GM10266 (cell line): Measurements from ENCODE around the gene SPACA7.

Source experiments
- DNase-seq: peaks from one replicate; pipeline ENCODE4 v3.0.0; 2012; ENCODE audit errors: extremely low spot score
- TF ChIP-seq, protein P1 (sequence below): IDR thresholded peaks from 2 replicates; pipeline ENCODE4 v1.5.1; 2012; ENCODE audit warnings: mild to moderate bottlenecking, low read depth; ENCODE audit not compliant: control insufficient read depth, insufficient read depth; ENCODE audit errors: missing control alignments

SPACA7 gene

DNA sequence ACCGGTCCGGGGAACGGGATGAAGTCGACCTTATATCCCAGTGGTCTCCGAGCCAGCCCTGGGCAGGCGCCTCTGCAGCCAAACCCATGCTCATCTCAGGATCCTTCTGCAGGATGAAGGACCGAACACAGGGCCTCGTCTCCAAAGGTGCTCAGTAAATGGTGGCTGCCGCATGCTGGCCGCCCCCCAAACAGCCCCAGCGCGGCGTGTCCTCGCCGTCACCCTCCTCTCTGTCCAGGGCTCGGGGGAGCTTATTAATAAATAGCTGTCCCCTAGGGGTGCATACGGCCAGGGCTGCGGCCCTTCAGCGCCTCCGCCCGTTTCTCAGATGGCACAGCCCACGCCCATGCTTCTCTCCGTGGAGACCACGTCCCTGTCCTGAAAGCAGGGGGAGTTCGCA, 32.6 kb upstream of the SPACA7 start:
- no peak for DNase-seq
- TF ChIP-seq, protein P1, sequence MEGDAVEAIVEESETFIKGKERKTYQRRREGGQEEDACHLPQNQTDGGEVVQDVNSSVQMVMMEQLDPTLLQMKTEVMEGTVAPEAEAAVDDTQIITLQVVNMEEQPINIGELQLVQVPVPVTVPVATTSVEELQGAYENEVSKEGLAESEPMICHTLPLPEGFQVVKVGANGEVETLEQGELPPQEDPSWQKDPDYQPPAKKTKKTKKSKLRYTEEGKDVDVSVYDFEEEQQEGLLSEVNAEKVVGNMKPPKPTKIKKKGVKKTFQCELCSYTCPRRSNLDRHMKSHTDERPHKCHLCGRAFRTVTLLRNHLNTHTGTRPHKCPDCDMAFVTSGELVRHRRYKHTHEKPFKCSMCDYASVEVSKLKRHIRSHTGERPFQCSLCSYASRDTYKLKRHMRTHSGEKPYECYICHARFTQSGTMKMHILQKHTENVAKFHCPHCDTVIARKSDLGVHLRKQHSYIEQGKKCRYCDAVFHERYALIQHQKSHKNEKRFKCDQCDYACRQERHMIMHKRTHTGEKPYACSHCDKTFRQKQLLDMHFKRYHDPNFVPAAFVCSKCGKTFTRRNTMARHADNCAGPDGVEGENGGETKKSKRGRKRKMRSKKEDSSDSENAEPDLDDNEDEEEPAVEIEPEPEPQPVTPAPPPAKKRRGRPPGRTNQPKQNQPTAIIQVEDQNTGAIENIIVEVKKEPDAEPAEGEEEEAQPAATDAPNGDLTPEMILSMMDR, result no peak

DNA sequence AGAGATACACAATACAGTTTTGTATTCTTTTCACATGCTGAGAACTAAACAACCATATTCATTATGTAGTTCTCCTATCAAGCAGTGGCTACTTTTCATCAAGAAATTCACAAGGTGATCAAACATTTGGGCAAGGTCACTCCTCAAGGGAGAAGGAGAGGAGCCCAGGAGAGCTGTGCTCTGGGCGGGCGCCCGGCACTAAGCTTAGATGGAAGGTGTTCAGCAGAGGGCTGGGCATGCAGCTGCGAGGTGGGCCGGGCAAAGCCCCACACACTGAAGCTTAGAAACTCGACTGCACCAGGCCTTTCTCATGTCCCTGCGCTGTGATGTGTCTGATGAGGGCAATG, 30.4 kb upstream of the SPACA7 start:
- DNase-seq, result no peak
- TF ChIP-seq, protein P1, result no peak

DNA sequence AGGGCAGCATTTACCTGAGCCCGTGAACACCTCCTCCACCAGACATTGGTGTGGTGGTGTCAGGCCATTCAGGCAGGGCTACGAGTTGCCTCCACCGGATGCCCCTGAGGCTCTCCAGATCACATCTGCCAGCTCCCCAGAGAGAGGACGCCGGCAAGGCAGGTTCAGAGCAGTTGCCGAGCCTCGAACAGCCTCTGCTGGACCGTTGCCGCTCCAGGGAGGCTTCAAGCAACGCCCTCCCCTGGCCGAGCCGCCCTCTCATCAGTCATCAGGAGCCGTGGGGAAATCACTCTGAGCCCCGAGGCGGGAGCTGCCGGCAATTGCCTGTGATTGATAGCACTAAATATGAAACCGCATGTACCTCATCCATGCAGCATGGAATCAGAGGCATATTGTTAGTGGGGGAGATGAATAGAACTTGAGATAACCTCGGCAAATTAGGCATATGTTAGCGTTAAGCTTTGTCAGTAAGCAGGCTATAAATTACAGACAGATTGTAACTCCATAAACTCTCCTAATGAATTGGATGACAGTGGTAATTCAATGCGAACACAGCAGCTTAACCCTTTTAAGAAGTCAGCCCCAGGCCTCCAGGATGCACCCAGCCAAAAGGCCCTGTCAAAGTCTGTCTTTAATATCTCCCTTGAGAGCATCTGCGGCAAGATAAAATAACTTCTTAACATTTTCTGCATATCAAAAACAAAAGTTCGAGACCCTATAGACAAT, 29.8 kb upstream of the SPACA7 start:
- TF ChIP-seq, protein P1, result no peak
- no peak for DNase-seq

DNA sequence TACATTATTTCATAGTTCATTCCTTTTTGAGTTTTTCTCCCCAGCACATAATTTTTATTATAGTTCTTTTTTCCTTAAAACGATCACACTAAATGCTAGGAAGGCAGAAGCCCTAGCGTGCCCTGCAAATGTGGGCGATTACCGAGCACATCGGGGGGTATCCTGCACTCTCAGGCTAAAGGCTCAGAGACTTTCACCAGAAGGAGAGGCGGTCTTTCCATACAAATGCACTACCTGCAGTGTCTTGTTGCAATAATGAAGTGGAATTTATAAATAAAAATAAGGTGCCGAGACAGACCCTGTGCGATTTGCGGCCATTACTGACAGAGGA, 29.3 kb upstream of the SPACA7 start:
- DNase-seq, result no peak
- TF ChIP-seq, protein P1, result no peak

DNA sequence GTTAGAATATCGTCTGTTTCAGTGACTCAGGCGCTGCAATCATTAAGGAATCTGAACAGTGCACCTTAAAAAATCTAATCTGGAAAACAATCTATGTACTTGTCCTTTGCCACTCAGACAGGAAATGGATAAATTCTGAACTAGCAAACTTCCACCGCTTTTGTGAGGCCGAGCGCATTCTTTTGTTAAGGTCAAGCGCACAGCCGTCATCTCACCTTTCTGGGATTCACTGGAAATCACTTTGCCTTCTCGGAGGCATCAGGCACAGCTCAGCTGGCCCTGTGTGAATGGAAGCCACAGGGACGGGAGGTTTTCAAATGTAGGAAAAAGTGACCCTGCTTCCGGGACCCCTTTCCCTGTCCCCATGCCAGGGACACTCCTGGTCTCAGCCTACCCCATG, 28.2 kb upstream of the SPACA7 start:
- TF ChIP-seq, protein P1, result no peak
- DNase-seq, result no peak

DNA sequence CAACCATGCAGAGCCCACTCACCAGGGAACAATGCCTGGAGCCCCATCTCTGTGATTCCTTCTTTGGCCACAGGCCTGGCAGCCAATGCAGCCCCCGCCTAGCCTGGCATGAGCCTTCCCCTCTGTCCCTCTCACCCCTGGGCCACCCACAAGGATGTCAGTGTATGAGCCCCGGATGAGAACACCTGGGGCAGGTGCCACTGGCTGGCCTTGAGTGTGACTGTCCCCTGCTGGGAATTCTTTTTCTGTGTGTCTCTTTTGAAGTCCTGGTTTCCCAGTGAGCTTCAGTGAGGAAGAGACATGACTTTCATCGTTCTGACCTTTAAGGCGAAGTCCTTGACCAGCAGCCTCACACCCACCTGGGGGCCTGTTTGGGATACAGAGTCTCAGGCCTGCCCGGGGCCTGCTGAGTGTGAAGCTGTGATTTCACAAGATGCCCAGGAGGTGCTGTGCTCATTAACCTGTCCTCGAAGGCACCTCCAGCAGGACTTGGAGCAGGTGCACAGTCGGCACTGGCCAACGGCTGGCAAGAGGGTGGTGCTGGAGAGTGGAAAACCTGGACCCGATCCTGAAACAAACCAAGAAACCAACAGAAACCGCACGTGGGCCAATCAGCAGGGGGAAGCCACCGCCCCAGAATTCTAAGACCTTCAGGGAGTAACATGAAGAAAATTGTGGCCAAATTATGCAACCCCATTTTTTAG, 27.4 kb upstream of the SPACA7 start:
- no peak for DNase-seq
- TF ChIP-seq, protein P1, result no peak

DNA sequence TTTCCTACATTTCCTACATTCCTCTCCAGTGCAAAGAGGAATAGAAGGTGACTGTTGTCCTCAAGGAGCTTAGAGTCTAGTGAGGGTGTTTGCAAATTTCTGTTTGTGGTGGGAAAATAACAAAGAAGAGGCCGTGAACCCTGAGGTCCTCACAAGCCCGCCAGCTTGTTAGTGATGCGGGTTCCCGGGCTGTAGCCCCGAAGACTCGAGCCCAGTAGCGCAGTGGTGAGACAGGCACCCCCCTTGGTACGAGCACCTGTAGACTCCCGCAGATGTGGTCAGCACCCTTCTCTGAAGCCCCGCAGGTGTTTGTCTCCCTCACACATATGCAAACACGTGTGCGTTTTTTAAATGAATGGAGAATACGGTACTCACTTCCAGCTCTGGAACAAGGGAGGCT, 26.5 kb upstream of the SPACA7 start:
- TF ChIP-seq, protein P1, result no peak
- DNase-seq, result no peak
